HG02884 (cell line): ENCODE results near the gene TRIM26.
"Not testable (repeated sequence)": the region's sequence is repeated elsewhere in the genome, so short reads cannot be mapped to it uniquely, and the experiment has no call there.

Source experiments
- ATAC-seq: cut with Tn5 transposase; IDR thresholded peaks from one replicate; pipeline ENCODE4 v1.9.1; 2021; ENCODE audit warnings: mild to moderate bottlenecking, moderate library complexity; ENCODE audit not compliant: unreplicated experiment

The TRIM26 gene

GRCh38 chr6:30171677-30172471 lies 41.3 kb downstream of the TRIM26 start:
- ATAC-seq: no peak

DNA sequence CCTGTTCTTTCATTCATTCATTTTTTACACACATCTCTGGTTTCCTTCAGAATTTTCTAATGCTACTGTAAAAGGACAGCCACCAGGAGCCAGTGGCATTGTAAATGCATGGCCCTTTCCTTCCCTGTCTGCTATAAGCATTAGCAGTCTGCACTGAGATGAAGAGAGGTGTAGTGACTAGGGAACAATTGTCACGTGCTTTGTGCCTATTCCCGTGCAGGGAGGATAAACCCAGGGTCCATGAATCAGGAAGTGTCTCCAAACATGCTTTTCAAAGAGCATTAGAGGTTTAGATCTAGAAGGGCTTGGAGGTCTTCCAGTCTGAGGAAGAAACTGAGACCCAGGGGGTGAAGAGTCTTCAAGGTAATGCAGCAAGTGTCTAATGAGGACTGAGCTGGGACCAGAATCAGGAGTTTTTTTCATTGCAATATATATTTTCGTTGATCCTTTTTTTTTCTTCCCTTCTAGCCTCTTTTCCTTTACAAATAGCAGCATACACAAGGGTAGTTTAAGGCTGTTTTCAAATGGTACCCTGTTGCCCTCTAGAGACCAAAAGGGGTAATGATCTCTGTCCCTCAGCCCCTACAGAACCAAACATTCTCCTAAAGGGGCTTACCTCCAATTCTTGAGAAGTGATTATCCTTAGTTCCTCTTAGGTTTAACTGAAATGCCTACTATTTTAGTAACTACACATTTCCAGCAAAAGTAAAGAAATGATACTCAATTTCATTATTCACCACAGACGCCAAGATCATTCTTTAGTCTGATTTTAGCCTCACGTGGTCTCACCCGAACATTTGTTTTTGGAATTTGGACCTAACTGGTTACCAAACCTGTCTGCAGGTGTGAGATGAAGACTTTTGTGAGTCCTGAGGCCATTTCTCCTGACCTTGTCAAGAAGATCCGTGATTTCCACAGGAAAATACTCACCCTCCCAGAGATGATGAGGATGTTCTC lies 43.3 kb downstream of the TRIM26 start:
- ATAC-seq: no peak

DNA sequence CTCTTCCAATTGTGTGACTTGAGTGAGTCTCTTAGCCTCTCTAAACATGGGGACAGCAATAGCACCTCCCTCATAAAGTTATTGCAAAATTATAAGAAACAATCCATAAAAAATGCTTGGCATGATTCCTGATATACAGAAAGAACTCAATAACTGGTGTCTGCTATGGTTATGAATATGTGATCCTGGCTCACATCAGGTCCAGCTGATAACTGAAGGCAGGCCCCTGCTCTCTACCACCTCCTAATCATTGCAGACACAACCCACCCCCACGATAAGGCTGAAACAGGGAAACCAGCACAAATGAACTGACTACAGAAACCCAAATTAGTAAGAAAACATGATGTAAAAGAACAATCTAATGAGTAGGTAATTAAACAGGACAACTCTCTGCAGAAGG lies 44.5 kb downstream of the TRIM26 start:
- no peak for ATAC-seq

- no peak for ATAC-seq
These were observed 46.1 kb downstream of the TRIM26 start for GRCh38 chr6:30167101-30167500.

- ATAC-seq: not testable (repeated sequence)
These were observed 48.0 kb downstream of the TRIM26 start for GRCh38 chr6:30165238-30165637.

GRCh38 chr6:30164714-30165113 lies 48.5 kb downstream of the TRIM26 start:
- ATAC-seq: no peak

DNA sequence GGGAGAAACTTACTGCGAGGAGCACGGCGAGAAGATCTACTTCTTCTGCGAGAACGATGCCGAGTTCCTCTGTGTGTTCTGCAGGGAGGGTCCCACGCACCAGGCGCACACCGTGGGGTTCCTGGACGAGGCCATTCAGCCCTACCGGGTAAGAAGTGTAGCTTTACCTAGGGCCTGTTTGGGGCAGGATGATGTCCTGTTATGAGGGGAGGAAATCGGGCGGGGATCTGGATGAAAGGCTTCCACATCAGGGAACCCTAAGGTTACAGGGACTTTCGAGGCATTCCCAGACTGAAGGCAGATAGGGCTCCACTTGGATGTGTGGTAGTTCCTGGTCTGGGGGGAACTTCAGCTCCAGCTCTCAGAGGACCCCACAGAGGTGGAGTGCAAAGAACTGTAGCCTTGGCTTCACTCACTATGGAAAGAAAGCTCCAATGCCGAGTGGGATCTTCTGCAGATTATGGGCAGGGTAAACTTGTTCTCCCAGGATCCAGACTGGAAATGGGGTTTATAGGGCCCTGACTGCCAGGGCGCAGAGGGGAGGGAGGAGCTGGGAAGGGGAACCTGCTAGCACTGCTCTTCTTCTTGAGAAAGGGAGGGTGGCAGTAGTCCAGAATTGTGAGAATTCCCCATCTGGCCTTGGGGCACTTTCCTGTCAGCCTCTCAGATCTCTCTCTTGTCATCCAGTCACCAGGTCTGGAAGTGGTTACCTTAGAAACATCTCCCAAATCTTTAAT lies 49.1 kb downstream of the TRIM26 start:
- ATAC-seq: no peak

DNA sequence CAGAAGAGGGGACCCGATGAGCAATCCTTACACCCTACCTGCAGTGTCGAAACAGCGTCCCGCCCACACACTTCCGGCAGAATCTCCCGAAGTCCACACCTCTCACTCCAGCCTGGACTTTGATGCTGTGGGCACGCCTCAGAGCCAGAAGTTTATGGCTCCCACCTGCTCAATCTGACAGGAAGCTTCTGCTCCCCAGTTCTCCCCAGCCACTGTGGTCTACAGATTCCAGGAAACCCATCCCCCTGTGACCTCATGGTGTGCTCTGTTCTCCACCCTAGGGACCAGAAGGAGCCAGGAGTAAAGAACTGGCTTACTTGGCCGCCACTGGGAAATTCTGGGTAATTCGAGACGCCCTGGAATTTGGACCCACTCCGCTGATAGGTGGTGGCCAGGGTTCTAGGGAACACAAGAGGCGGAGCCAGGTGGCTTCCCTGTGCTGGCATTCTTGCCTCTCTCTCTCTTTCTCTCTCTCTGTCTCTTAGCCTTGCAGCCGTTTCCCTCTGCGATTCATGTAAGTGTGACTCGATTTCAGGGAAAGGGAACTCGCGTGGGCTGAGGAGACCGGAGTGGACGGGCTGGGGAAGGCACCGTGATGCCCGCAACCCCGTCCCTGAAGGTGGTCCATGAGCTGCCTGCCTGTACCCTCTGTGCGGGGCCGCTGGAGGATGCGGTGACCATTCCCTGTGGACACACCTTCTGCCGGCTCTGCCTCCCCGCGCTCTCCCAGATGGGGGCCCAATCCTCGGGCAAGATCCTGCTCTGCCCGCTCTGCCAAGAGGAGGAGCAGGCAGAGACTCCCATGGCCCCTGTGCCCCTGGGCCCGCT lies 49.9 kb downstream of the TRIM26 start, which contains the start of gene TRIM15:
TSS of gene TRIM15 (plus strand) at position 457 of the 828 bp plus-strand sequence. CDS start at position 596, 139 bp downstream.
- ATAC-seq: no peak

DNA sequence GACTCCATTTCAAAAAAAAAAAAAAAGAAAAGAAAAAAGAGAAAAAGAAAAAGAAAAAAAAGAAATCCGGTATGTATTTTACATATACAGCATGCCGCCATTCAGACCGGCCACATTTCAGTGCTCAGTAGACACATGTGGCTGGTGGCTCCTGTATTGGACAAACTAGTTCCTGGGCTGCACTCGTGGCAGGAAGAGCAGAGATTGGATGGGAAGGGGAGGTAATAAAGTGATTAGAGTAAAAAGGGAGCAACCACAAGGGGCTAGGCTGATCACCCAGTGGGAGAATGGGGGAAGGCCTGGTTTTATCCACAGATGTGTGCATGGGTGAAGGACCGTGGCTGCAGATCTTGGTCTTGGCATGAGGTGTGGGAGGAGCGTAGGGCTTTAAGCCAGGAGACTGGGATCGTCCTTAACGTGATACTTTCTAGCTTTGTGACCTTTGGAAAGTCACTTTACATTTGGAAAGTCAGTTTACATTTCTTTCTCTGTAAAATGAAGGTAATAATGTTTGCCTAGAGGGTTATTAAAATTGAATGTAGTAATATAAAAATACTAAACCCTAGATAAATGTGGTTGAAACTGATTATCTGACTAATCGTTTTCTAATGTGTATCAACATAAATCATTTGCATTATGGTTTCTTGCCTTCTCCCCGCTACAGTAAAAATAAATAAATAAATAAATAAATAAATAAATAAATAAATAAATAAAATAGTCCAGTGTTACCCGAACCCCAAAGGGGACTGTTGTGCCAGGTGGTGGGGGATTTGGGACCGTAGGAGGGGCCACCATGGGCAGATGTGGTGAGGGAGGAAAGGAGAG lies 50.7 kb downstream of the TRIM26 start:
- ATAC-seq: no peak

DNA sequence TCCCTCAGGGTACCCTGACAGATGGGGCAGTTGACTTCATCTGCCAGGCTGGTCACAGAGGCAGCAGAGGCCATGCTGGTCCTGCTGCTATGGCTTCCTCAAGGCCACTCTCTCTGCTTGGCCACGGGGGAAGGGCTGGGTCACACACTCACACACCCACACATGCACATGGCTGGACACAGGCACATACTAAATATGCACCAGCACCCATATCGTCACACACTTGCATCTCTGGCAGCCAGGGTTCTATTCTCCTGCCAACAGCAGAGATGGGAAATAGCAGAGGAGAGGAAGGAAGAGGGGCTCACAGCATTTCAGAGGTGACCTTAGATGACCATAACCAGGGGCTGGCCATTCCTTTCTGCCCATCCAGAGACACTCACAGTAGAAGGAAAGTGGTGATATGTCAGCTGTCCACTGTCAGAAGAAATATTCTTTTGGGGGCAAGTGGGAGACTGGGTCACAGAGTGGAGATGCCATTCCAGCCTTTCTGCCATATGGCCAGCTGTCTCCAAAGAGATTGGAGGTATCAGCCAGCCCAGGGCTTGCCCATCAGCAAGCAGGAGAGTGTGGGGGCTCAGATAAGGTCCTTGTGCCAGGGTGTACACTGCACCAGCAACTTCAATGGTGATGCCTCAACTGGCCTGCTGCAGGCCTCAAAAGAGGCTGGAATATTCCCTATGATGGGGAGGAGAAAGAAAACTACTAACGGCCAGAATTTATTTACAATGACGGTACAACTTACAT lies 52.2 kb downstream of the TRIM26 start, which contains the start of gene TRIM10:
TSS of gene TRIM10 (minus strand) at position 427 of the 747 bp plus-strand sequence. CDS start at position 74, 353 bp downstream.
- ATAC-seq: no peak

DNA sequence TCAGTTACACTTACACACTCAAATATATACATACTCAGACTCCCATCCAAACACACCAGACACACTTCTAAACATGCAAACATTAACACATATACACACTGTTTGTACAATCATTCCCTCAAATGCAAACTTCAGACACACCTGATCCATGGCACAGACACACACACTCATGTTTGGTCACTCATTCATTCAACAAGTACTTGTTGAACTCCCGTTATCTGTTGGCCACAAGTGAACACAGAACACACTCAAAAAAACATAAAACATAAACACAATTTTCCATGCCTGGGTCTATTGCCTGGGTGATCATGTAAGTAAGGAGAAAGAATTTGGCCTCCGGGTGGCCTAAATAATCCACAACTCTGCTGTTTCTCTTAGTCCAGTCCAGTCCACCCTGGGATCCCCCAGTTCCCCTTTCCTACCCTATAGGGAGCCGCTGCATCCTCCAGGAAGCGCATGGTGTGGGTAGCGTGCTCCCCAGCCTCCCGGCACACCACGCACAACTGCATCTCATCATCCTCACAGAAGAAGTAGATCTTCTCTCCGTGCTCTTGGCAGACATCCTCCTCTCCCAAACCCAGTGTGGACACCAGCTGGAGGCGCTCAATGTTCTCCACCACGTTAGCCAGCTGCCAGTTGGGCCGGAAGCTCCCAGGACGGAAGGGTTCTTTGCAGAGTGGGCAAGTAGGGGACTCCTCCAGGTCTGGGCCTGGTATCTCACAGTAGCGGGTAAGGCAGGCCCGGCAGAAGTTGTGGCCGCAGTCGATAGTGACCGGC lies 53.0 kb downstream of the TRIM26 start:
- ATAC-seq: no peak

- no peak for ATAC-seq
These were observed 54.6 kb downstream of the TRIM26 start for GRCh38 chr6:30158475-30159040.

- ATAC-seq: no peak
These were observed 55.2 kb downstream of the TRIM26 start for GRCh38 chr6:30157999-30158398.

DNA sequence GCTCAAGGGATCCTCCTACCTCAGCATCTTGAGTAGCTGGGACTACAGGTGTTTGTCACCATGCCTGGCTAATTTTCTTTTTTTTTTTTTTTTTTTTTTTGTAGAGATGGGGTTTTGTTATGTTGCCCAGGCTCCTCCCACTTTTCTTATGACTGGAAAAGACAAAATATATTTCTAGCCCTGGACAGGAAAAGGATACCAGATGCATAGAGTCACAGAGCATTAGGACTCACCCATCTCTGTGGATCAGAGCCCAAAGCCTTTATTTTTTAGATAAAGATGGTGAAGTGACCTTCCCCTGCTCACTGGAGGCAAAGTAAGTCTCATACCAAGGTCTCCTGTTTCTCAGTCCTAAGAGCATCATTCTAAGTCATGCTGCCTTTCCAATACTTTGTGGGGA lies 55.6 kb downstream of the TRIM26 start:
- ATAC-seq: no peak

DNA sequence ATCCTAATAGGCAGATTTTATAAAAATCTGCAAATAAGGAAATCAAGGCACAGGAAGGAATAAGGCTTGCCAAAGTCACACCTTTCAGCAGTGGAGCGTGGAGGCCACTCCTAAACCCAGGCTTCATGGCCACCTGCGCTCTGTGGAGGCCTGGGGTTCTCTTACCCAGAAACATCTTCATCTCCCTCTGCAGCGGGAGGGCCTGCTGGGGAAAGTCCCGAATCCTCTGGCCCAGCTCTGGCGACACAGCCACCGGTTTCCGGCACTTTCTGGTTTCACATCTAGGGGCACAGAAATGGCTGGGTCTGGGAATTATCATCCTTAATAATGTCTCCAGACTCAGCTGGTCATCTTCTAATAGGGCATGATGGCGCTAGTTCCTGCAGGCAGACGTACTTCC lies 56.4 kb downstream of the TRIM26 start:
- no peak for ATAC-seq

- no peak for ATAC-seq
These were observed 57.0 kb downstream of the TRIM26 start for GRCh38 chr6:30156262-30156599.

DNA sequence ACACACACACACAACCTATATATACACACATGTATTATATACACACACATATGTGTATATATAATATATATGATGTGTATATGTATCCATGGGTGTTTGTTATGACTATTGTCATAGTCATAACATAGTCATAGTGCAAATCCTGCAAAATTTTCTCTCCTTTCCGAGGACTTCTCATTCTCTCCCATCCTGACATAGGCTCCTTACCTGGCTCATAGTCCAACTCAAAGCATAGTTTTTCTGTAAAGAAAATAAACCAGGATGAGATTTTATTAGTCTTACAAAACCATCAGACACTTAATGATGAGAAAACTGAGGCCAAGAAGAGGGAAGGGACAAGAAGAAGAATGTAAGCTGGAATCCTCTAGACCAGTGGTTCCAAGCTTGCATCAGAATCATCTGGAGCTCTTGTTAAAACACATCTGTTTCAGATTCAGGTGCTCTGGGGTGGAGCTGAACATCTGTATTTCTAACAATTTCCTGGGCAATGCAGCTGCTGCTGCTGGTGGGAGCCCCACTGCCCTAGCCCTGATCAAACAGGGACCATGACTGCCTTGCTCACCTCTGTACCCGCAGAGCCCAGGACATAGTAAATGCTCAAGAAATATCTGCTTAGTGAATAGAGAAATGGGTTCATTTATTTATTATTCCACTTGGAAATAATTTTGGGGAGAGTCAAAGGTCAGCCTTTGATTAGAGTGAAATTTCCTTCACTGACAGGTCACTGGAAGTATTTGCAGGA lies 57.5 kb downstream of the TRIM26 start:
- ATAC-seq: no peak
